K562 (cell line): ENCODE measurements around the gene PDCD6IP. TPM values are rescaled to one million over a fixed set of nuclear protein-coding genes. Genes with fewer than 3 reads are reported as not detected.

Source experiments
- CEBPB ChIP-seq: fragments of 450-650 bp; IDR thresholded peaks from 2 replicates; pipeline ENCODE4 v1.6.1; 2016; ENCODE audit warnings: missing genetic modification characterization, missing compliant biosample characterization
- GTF2B ChIP-seq: IDR thresholded peaks from 2 replicates; pipeline ENCODE4 v1.6.1; 2011; ENCODE audit not compliant: insufficient read length; ENCODE audit errors: extremely low read depth
- HMBOX1 ChIP-seq: sonication (generic); IDR thresholded peaks from 2 replicates; pipeline ENCODE4 v1.6.1; 2016
- LCOR ChIP-seq: sonication (generic); formaldehyde crosslinking; IDR thresholded peaks from 2 replicates; pipeline ENCODE4 v1.8.0; 2022; ENCODE audit warnings: mild to moderate bottlenecking, missing genetic modification reagents
- MECOM ChIP-seq: fragments of 250-450 bp; sonication (Bioruptor Pico); IDR thresholded peaks from 2 replicates; pipeline ENCODE4 v1.8.0; 2022; ENCODE audit warnings: inconsistent platforms
- MIER1 ChIP-seq: fragments of 450-650 bp; IDR thresholded peaks from 2 replicates; pipeline ENCODE4 v1.6.1; 2016; ENCODE audit warnings: antibody characterized with exemption, mild to moderate bottlenecking, low read depth
- MYNN ChIP-seq, 2 experiments: sonication (generic); formaldehyde crosslinking in 1 of 2; IDR thresholded peaks; 2 replicates each; pipeline versions ENCODE4 v1.5.0 to v1.6.1; 2016 to 2020; ENCODE audit warnings: antibody characterized with exemption in 1 of 2, missing genetic modification reagents in 1 of 2
- PTBP1 ChIP-seq: fragments of 200-400 bp; formaldehyde crosslinking; IDR thresholded peaks from 2 replicates; pipeline ENCODE4 v1.6.1; 2017; ENCODE audit warnings: low read depth, low read length
- TRIM25 ChIP-seq: fragments of 450-650 bp; IDR thresholded peaks from 2 replicates; pipeline ENCODE4 v1.7.0; 2016; ENCODE audit warnings: borderline replicate concordance
- VEZF1 ChIP-seq: fragments of 200-800 bp; sonication (Bioruptor generic); IDR thresholded peaks from 2 replicates; pipeline ENCODE4 v1.6.1; 2017; ENCODE audit warnings: missing genetic modification characterization, missing compliant biosample characterization
- ZNF41 ChIP-seq: fragments of 250-450 bp; sonication (Bioruptor Pico); conservative IDR thresholded peaks from 2 replicates; pipeline ENCODE4 v1.4.0; 2020; ENCODE audit warnings: mild to moderate bottlenecking
- polyA plus RNA-seq, 8 experiments: library from polyadenylated mRNA; depleted of rRNA in 4 of 8; stranded (reverse) in 5 of 8; unstranded in 3 of 8; fragments of >200 nt; fragmentation: Nextera tagmentation in 2 of 8; fragmentation: Illumina TruSeq in 1 of 8; extraction: Ambion mirVana in 2 of 8; extraction: Trizol in 1 of 8; gene quantifications; 2 replicates each; pipeline versions ENCODE4 v1.2.1 to v1.2.3, GENCODE V29; 2011 to 2014; ENCODE audit warnings: inconsistent platforms in 1 of 8, missing spikeins in 1 of 8
- total RNA-seq, 7 experiments: library from RNA; depleted of rRNA in 6 of 7; stranded (reverse); fragments of >200 nt in 6 of 7; fragmentation: Illumina TruSeq in 2 of 7; extraction: Trizol in 2 of 7; gene quantifications; 2 replicates each; pipeline versions ENCODE4 v1.2.1 to v1.2.3, GENCODE V29; 2011 to 2021; ENCODE audit warnings: low replicate concordance in 1 of 7

PDCD6IP gene
- total and polyA plus RNA-seq, 9 of the 15 experiments (the other 6 are each of a cell fraction or from before 2014, with no cell fraction given), result 40.2 to 302 (median 122) TPM

- TF ChIP-seq HMBOX1, result 0 out of 2 replicates have a peak, but pooled peaks have one; percentile 6
- TF ChIP-seq TRIM25, result 0 out of 2 replicates have a peak, but pooled peaks have one; percentile 71
- no peak for TF ChIP-seq PTBP1
- peak; percentile 80 for TF ChIP-seq CEBPB
- peak; percentile 95 for TF ChIP-seq MYNN (IDR thresholded peaks at IDR 0.05)
- no peak for TF ChIP-seq MYNN (CRISPR knock-in tag; IDR thresholded peaks at IDR 0.05)
- TF ChIP-seq VEZF1 (CRISPR knock-in tag), result no peak
- TF ChIP-seq LCOR, result 0 out of 2 replicates have a peak, but pooled peaks have one; percentile 26
- TF ChIP-seq GTF2B, result no peak
- peak; percentile 64; the same call in 1 of the 2 replicates for TF ChIP-seq MECOM (CRISPR knock-in tag)
- TF ChIP-seq MIER1, result 0 out of 2 replicates have a peak, but pooled peaks have one; percentile 17
- no peak for TF ChIP-seq ZNF41 (CRISPR knock-in tag)
Measured at GRCh38 chr3:33799202-33799551, 747 bp downstream of the PDCD6IP start (continued).
